Cardiac muscle cell (in vitro differentiated cells and primary cell): ENCODE results near the gene ZNF44. TPM values are rescaled to one million over a fixed set of nuclear protein-coding genes. Genes with fewer than 3 reads are reported as not detected.
"Not testable (repeated sequence)": the region's sequence is repeated elsewhere in the genome, so short reads cannot be mapped to it uniquely, and the experiment has no call there.

ENCODE experiments used
- DNase-seq, 2 donors: peaks; one replicate each; pipeline versions ENCODE4 v3.0.0 to v3.0.0-alpha.2; 2010 to 2017; ENCODE audit warnings: low read depth in 1 of 2, low spot score in 1 of 2
- H3K27ac ChIP-seq: fragments of 200-600 bp; sonication (generic); 2 replicates; pipeline ENCODE4 v1.5.1; 2016
- H3K27me3 ChIP-seq: fragments of 200-600 bp; sonication (generic); 2 replicates; pipeline ENCODE4 v1.6.0; 2016; ENCODE audit warnings: control low read depth
- H3K36me3 ChIP-seq: fragments of 200-600 bp; sonication (generic); 2 replicates; pipeline ENCODE4 v1.5.1; 2016; ENCODE audit warnings: control low read depth
- H3K4me1 ChIP-seq: fragments of 200-600 bp; sonication (generic); 2 replicates; pipeline ENCODE4 v1.8.1; 2017; ENCODE audit warnings: low read depth, mild to moderate bottlenecking, mixed run types
- H3K4me3 ChIP-seq: fragments of 200-600 bp; sonication (generic); 2 replicates; pipeline ENCODE4 v1.5.1; 2016; ENCODE audit warnings: mild to moderate bottlenecking
- H3K9me3 ChIP-seq: fragments of 200-600 bp; sonication (generic); 2 replicates; pipeline ENCODE4 v1.5.1; 2017; ENCODE audit warnings: low read depth, mild to moderate bottlenecking, control low read depth
- polyA plus RNA-seq: library from polyadenylated mRNA; unstranded; fragments of >200 nt; fragmentation: Nextera tagmentation; extraction: Ambion mirVana; gene quantifications from 2 replicates; pipeline ENCODE4 v1.2.1, GENCODE V29; 2016
- total RNA-seq: library from RNA; depleted of rRNA; stranded (reverse); fragments of >200 nt; gene quantifications from 2 replicates; pipeline ENCODE4 v1.2.3, GENCODE V29; 2016
- TF ChIP-seq, protein P1 (sequence below): IDR thresholded peaks from 2 replicates; pipeline ENCODE4 v1.5.1; 2012; ENCODE audit warnings: low read depth, mild to moderate bottlenecking, low read length

ZNF44 gene
- total and polyA plus RNA-seq, 2 experiments from 2014 or later: 10.9 to 12.5 TPM

DNA sequence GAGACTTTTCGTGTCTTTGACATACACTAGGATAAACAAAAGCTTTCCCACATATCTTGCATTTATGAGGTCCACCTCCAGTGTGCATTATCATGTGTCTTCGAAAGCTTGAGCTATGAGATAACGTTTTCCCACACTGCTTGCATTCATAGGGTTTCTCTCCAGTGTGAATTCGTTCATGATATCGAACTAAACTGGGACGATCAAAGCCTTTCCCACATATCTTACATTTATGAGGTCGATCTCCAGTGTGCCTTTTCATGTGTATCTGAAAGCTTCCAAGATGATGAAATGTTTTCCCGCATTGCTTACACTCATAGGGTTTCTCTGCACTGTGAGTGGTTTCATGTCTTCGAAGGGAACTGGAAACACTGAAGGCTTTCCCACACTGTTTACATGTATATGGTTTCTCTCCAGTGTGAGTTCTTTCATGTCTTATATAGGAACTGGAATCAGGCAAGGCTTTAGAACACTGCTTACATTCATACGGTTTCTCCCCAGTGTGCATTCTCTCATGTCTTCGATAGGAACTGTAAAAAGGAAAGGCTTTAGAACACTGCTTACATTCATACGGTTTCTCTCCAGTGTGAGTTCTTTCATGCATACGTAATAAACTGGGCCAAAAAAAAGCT is 24.2 kb upstream of the ZNF44 start:
- peaks cover 3% of the 10 kb centered on the region for H3K36me3 ChIP-seq
- TF ChIP-seq, protein P1, sequence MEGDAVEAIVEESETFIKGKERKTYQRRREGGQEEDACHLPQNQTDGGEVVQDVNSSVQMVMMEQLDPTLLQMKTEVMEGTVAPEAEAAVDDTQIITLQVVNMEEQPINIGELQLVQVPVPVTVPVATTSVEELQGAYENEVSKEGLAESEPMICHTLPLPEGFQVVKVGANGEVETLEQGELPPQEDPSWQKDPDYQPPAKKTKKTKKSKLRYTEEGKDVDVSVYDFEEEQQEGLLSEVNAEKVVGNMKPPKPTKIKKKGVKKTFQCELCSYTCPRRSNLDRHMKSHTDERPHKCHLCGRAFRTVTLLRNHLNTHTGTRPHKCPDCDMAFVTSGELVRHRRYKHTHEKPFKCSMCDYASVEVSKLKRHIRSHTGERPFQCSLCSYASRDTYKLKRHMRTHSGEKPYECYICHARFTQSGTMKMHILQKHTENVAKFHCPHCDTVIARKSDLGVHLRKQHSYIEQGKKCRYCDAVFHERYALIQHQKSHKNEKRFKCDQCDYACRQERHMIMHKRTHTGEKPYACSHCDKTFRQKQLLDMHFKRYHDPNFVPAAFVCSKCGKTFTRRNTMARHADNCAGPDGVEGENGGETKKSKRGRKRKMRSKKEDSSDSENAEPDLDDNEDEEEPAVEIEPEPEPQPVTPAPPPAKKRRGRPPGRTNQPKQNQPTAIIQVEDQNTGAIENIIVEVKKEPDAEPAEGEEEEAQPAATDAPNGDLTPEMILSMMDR: no peak
- H3K27ac ChIP-seq: no peak overlapping the region
- no peak for DNase-seq
- H3K9me3 ChIP-seq: no peaks in the 10 kb centered on the region
- H3K4me1 ChIP-seq: no peaks in the 10 kb centered on the region
- no peak overlapping the region for H3K4me3 ChIP-seq
- no peaks in the 10 kb centered on the region for H3K27me3 ChIP-seq

DNA sequence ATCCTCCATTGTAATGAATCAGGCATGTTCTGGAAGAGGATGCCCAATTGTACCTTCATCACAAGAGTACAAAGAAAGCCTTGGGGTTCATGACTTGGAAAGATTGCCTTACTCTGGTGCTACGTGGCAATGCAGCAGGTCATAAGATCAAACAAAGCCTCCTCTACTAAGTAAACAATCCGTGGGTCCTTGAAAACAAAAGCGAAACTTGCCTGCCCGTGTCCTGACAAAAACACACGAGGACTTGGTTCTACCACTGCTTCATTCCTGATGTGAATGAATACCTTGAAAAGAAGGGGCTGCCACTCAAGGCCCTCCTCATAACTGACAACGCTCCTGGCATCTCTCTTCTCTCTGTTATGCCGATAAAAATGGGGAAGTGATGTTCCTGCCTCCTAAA is 19.9 kb upstream of the ZNF44 start:
- no peak overlapping the region for H3K27ac ChIP-seq

DNA sequence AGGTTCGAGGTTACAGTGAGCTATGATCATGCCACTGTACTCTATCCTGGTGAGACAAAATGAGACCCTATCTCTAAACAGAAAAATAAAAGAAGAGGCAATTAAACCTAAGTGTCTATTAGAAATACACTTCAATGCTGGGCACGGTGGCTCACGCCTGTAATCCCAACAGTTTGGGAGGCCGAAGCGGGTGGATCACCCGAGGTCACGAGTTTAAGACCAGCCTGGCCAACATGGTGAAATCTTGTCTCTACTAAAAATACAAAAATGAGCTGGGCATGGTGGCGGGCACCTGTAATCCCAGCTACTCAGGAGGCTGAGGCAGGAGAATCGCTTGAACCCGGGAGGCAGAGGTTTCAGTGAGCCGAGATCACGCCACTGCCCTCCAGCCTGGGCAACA is 14.2 kb upstream of the ZNF44 start:
- not testable (repeated sequence) for H3K9me3 ChIP-seq, DNase-seq, H3K27ac ChIP-seq, H3K36me3 ChIP-seq, H3K27me3 ChIP-seq, H3K4me3 ChIP-seq, H3K4me1 ChIP-seq

More for the DNA sequence above, 19.9 kb upstream of the ZNF44 start:
- no peaks in the 10 kb centered on the region for H3K4me1 ChIP-seq
- no peaks in the 10 kb centered on the region for H3K36me3 ChIP-seq
- DNase-seq: no peak
- H3K27me3 ChIP-seq: no peaks in the 10 kb centered on the region
- TF ChIP-seq, protein P1: no peak
- H3K4me3 ChIP-seq: no peak overlapping the region
- H3K9me3 ChIP-seq: no peaks in the 10 kb centered on the region

DNA sequence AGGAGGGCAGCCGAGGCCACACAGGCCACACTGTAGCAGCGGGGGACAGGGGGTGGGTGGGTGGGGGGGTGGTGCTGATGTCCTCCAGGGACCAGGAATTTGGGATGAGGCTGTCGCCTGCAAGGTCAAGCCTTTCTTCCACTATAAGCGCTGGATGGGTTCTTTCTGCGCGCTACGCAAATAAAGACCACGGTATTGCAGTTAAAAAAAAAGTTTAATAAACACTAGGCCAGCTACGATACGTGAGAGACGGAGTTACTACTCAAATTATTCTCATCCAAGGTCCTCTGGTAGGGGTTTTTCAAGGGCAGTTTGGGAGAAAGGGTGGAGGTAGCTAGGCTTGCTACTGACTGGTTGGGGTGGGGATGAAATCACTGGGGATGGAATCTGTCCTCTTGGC is 508 bp upstream of the ZNF44 start:
- Histone ChIP-seq H3K27me3 (no peaks in the 10 kb centered on the region), H3K36me3 (no peaks in the 10 kb centered on the region), H3K27ac (peak overlapping the region; percentile 97), H3K4me3 (peak overlapping the region; percentile 81), H3K4me1 (peaks cover 14% of the 10 kb centered on the region), H3K9me3 (no peaks in the 10 kb centered on the region)
- DNase-seq: no peak
- TF ChIP-seq, protein P1: no peak

DNA sequence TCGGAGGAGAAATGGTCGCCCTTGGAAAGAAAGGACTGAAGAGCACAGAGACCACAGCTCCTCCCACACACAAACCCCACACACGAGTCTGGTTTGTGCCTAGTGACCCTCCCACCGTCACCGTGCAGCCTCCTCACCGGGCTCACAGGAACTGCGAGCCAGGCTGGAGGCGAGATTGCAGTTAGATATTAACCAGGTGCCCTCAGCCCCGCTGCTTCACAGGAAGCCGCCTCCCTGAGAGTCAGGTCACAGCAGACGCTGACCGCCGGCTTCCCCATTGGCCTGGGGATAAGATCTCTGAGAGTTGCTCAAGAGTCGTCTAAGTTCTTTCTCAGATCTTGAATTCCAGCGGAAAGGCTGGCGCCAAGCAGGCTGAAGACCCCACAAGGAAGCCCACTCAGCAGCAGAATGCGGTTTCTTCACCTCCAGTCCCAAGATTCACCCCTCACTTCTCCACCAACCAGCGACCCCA is 870 bp downstream of the ZNF44 start:
- no peaks in the 10 kb centered on the region for H3K36me3 ChIP-seq
- TF ChIP-seq, protein P1: no peak
- DNase-seq: peak; percentile 68 to 92

DNA sequence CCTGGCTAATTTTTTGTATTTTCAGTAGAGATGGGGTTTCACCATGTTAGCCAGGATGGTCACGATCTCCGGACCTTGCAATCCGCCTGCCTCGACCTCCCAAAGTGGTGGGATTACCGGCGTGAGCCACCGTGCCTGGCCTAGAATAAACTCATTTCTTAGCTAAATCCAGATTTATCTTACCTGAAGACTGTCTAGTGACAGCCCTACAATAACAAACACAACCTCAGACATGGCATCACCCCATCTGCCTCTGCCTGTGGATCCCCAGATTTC is 5.0 kb downstream of the ZNF44 start:
- Histone ChIP-seq H3K9me3 (no peaks in the 10 kb centered on the region), H3K4me1 (peaks cover 14% of the 10 kb centered on the region), H3K27ac (no peak overlapping the region), H3K4me3 (no peak overlapping the region), H3K36me3 (no peaks in the 10 kb centered on the region), H3K27me3 (no peaks in the 10 kb centered on the region)
- DNase-seq: no peak
- TF ChIP-seq, protein P1: no peak

More for the DNA sequence above, 870 bp downstream of the ZNF44 start:
- peaks cover 14% of the 10 kb centered on the region for H3K4me1 ChIP-seq
- H3K27me3 ChIP-seq: no peaks in the 10 kb centered on the region
- H3K27ac ChIP-seq: peak overlapping the region; percentile 97
- H3K4me3 ChIP-seq: peak overlapping the region; percentile 81
- no peaks in the 10 kb centered on the region for H3K9me3 ChIP-seq
